GM21737 (cell line): ENCODE results near the gene SLC18A3.

Source experiments
- ATAC-seq: cut with Tn5 transposase; IDR thresholded peaks from one replicate; pipeline ENCODE4 v1.9.1; 2021; ENCODE audit warnings: mild to moderate bottlenecking, moderate library complexity; ENCODE audit not compliant: unreplicated experiment

SLC18A3 gene

GRCh38 chr10:49610114-49610457 lies at the start of gene SLC18A3:
Gene SLC18A3, plus strand, starts transcription at chr10:49610310. Its CDS starts 431 bp downstream, at chr10:49610741.
- ATAC-seq = no peak

GRCh38 chr10:49560526-49560925 lies 49.6 kb upstream of the SLC18A3 start:
- ATAC-seq = no peak

- no peak for ATAC-seq
Observed at GRCh38 chr10:49562893-49563292, 47.2 kb upstream of the SLC18A3 start.

- no peak for ATAC-seq
Observed at GRCh38 chr10:49564461-49565009, 45.6 kb upstream of the SLC18A3 start.

- ATAC-seq = no peak
Observed at GRCh38 chr10:49567810-49568209, 42.3 kb upstream of the SLC18A3 start.

GRCh38 chr10:49568235-49568634 lies 41.9 kb upstream of the SLC18A3 start:
- no peak for ATAC-seq

GRCh38 chr10:49569031-49569631 lies 41.0 kb upstream of the SLC18A3 start:
- ATAC-seq = no peak

- no peak for ATAC-seq
Observed at GRCh38 chr10:49571388-49571787, 38.7 kb upstream of the SLC18A3 start.

- no peak for ATAC-seq
Observed at GRCh38 chr10:49572594-49573114, 37.5 kb upstream of the SLC18A3 start.

- no peak for ATAC-seq
Observed at GRCh38 chr10:49575489-49576072, 34.5 kb upstream of the SLC18A3 start.

- no peak for ATAC-seq
Observed at GRCh38 chr10:49577182-49577925, 32.8 kb upstream of the SLC18A3 start.

GRCh38 chr10:49578392-49578791 lies 31.7 kb upstream of the SLC18A3 start:
- ATAC-seq = no peak

GRCh38 chr10:49579621-49580020 lies 30.5 kb upstream of the SLC18A3 start:
- no peak for ATAC-seq

GRCh38 chr10:49585387-49585786 lies 24.7 kb upstream of the SLC18A3 start:
- no peak for ATAC-seq

GRCh38 chr10:49587981-49588380 lies 22.1 kb upstream of the SLC18A3 start:
- ATAC-seq = no peak

- no peak for ATAC-seq
Observed at GRCh38 chr10:49592726-49593563, 17.2 kb upstream of the SLC18A3 start.

- ATAC-seq = no peak
Observed at GRCh38 chr10:49593564-49593875, 16.6 kb upstream of the SLC18A3 start.

- no peak for ATAC-seq
Observed at GRCh38 chr10:49593998-49594397, 16.1 kb upstream of the SLC18A3 start.

- ATAC-seq = no peak
Observed at GRCh38 chr10:49594594-49594993, 15.5 kb upstream of the SLC18A3 start.

- ATAC-seq = no peak
Observed at GRCh38 chr10:49595003-49595712, 15.0 kb upstream of the SLC18A3 start.
